ENCODE data around the gene ALDOB.
"Not testable (repeated sequence)": the region's sequence is repeated elsewhere in the genome, so short reads cannot be mapped to it uniquely, and the experiment has no call there.

ALDOB gene

DNA sequence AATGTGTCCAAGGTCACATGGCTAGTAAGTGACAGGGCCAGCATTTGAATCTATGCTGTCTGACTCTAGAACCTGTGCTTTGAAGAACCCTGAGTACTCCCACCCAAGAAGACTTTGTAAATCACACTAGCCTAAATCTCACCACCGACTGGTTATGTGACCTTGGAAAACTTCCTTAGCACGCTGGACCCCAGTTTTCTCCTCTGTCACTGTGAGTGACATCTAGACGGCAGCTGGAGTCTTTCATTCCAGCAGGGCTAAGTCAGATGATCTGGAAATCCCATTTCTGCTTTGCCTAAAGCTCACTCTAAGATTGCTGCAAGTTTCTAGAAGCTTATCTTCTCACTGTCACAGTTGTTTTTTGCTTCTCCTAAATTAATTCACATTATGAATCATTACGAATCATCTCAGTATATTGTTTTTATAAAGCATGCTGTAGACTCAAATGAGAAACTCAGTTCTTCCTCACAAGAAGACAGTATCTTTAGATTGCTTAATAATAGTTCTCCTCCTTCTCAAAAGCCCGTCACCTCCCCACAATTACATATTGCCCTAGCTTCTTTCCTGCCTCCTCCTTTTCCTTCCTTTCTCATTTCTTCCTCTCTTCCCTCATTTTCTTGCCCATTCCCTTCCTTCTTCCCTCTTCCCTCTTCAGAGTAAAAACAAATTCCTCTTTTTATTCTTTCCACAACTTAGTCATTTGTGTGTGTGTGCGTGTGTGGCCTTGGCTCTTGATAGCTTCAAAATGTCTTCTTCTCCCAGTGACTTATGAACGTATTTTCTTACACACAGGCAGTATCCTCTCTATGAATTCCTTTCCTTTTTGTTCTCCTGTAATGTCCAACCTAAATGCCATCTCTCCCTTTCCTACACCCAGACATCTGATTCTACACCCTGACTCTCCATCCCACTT lies 16.8 kb downstream of the ALDOB start:
- DNase-seq = no peak

GRCh38 chr9:101417977-101418376 lies 17.6 kb downstream of the ALDOB start:
- no peak for DNase-seq

DNA sequence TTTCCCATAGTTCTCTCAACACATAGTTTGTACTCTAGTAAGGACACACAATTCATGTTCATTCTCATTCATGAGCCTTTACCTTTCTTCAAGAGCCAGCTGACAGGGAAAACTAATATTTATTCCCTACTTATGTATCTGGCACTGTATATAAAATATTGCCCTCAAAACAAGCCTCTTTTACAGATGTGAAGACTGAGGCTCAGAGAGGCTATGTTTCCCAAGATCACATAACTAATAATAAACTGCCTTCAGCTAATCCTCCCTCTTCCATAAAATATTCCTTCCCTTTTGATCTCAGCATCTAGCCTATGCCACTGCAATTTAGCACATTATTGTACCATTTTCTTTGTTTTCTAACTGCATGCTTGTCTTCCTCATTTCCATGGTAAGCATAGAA lies 18.2 kb downstream of the ALDOB start:
- no peak for DNase-seq

- DNase-seq = no peak
Observed at GRCh38 chr9:101415578-101415977, 20.0 kb downstream of the ALDOB start.

- DNase-seq = no peak
Observed at GRCh38 chr9:101414839-101415238, 20.7 kb downstream of the ALDOB start.

DNA sequence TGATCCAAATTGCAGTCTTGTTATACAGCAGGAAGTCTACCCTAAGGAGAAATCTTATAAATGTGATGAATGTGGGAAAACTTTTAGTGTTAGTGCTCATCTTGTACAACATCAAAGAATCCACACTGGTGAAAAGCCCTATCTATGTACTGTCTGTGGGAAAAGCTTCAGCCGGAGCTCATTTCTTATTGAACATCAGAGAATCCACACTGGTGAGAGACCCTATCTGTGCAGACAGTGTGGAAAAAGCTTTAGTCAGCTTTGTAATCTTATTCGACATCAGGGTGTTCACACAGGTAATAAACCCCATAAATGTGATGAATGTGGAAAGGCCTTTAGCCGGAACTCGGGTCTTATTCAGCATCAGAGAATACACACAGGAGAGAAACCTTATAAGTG lies 26.5 kb downstream of the ALDOB start:
- DNase-seq = no peak

DNA sequence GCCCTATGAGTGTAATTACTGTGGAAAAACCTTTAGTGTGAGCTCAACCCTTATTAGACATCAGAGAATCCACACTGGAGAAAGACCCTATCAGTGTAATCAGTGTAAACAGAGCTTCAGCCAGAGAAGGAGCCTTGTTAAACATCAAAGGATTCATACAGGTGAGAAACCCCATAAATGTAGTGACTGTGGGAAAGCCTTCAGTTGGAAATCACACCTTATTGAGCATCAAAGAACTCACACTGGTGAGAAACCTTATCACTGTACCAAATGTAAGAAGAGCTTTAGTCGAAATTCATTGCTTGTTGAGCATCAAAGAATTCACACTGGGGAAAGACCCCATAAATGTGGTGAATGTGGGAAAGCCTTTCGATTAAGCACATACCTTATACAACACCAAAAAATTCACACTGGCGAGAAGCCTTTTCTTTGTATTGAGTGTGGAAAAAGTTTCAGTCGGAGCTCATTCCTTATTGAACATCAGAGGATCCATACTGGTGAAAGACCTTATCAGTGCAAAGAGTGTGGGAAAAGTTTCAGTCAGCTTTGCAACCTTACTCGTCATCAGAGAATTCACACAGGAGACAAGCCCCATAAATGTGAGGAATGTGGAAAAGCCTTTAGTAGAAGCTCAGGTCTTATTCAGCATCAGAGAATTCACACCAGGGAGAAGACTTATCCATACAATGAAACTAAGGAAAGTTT lies 27.0 kb downstream of the ALDOB start:
- DNase-seq = no peak

DNA sequence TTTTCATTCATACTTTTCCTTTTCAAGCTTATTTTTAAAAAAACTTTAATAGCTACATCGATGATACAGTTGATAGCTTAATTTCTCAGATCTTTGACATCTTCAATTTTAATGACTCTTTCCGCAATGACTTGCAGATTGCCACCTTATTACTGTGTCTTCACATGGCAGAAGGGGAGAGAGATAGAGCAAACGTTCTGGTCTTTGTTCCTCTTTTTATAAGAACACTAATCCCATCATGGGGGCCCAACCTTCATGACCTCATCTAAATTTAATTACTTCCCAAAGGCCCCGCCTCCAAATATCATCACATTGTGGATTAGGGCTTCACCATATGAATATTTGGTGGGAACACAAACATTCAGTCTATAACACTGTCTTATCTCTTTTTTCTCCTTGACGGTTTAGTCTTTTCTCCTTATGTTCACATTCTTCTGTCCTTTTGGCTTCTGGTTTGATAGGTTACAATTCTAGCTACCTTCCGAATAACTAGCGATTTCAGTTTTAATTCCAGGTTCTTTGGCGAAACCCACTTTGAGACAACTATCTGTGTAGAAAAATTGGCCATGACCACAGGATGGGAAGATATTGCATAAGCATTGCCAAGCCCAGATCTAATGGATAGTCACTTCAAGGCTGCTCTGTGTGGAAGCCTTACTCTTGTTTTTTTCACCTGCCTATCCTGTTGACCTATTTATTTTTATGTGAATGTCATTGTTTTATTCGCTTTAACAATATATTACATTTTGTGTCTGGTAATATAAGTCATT lies 31.9 kb downstream of the ALDOB start:
- no peak for DNase-seq

GRCh38 chr9:101400120-101400519 lies 35.5 kb downstream of the ALDOB start:
- no peak for DNase-seq

DNA sequence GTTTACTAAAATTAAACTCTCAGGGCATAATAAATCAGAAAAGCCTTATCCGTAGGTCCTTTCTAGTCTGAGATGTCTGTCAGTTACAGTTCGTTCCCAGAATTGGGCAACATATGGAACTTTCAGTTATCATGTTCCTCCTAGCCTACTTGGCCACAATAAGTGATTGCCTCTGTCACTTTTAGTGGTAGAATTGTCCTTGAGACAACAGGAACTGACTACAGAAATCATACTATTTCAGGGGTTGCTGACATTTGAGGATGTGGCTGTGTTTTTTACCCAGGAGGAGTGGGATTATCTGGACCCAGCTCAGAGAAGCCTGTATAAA lies 36.0 kb downstream of the ALDOB start:
- DNase-seq = no peak

- no peak for DNase-seq
Observed at GRCh38 chr9:101398930-101399642, 36.5 kb downstream of the ALDOB start.

GRCh38 chr9:101398068-101398929 lies 37.3 kb downstream of the ALDOB start, which contains the start of the genes MRPL50 and ZNF189:
Gene MRPL50, minus strand, starts transcription at chr9:101398618. Its CDS starts 26 bp downstream, at chr9:101398592.
Gene ZNF189, plus strand, starts transcription at chr9:101398851. Its CDS starts 306 bp downstream, at chr9:101399157.
- peak; percentile 98 for DNase-seq

GRCh38 chr9:101397746-101398067 lies 37.9 kb downstream of the ALDOB start:
- DNase-seq = no peak

- no peak for DNase-seq
Observed at GRCh38 chr9:101394687-101395086, 40.9 kb downstream of the ALDOB start.

GRCh38 chr9:101393135-101393534 lies 42.4 kb downstream of the ALDOB start:
- no peak for DNase-seq

GRCh38 chr9:101388507-101388993 lies 47.0 kb downstream of the ALDOB start:
- DNase-seq = no peak

DNA sequence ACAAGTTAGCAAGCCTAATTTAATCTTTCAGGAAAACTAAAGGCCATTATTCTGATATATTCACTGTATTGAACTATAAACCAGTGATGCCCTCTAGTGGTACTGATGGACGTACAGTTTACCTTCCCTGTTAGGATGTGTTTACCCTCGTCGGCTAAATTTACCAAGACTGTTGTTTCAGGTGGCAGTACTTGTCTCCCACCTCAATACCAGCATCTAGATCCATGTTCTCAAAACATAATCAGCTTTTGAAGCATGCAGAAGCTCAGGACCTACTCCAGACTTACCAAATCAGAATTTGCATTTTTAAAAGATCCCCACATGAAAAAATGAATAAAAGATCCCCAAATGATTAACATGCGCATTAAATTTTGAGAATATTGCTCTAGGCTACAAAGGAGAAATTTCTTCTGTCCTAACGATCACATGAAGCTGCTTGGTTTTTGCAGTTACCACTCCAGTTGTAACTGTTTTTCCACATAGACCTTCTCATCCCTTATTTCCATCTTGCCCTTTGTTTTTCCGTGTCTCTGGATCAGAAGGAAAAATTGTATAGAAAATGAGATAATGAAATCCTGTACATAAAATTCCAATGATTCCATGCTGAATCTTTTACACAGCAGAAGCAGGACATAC lies 47.6 kb downstream of the ALDOB start:
- DNase-seq = no peak

GRCh38 chr9:101384873-101385536 lies 50.6 kb downstream of the ALDOB start, which contains the start of gene BAAT:
Gene BAAT, minus strand, starts transcription at chr9:101385006. Its CDS starts 13,602 bp downstream, at chr9:101371404.
- not testable (repeated sequence) for DNase-seq

- DNase-seq = no peak
Observed at GRCh38 chr9:101383361-101383760, 52.2 kb downstream of the ALDOB start.

DNA sequence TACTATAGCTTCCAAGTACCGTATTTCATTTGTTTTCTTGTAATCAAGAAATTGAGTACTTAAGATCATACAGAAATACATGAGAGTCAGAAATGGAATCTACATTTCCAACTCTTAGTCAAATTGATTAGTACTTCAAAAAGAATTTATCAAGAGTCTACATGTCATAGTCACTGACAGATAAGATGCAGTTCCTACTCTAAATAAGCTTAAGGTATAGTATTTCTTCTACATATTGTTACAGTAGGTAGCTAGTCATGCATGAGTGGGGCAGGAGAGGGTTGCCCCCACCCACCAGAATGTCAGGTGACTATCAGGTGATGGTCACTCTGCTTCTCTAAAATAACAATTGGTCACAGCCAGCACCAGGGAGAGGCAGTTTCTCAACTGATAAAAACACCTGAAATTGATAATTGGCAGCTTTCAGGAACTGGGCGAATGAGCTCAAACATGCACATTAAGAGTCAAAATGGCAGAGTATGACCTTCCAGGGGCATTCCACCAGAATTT lies 53.7 kb downstream of the ALDOB start:
- DNase-seq = no peak
